Stimulated activated CD4-positive, alpha-beta T cell treated with anti-CD3 and anti-CD28 coated beads, TNF-alpha, amount 100 ng/mL, for 4 hours (primary cell): Measurements from ENCODE around the gene DYNLRB2.

Experiments
- DNase-seq, 3 experiments: peaks; one replicate each; pipeline ENCODE4 v3.0.0-alpha.2; 2020; ENCODE audit warnings: low read depth in 3 of 3

The DYNLRB2 gene

GRCh38 chr16:80540516-80541305 is at the start of gene DYNLRB2:
TSS of gene DYNLRB2 (plus strand) at chr16:80540993. CDS start at chr16:80541077, 84 bp downstream.
- peak; percentile 80 to 83 (median 81) for DNase-seq

DNA sequence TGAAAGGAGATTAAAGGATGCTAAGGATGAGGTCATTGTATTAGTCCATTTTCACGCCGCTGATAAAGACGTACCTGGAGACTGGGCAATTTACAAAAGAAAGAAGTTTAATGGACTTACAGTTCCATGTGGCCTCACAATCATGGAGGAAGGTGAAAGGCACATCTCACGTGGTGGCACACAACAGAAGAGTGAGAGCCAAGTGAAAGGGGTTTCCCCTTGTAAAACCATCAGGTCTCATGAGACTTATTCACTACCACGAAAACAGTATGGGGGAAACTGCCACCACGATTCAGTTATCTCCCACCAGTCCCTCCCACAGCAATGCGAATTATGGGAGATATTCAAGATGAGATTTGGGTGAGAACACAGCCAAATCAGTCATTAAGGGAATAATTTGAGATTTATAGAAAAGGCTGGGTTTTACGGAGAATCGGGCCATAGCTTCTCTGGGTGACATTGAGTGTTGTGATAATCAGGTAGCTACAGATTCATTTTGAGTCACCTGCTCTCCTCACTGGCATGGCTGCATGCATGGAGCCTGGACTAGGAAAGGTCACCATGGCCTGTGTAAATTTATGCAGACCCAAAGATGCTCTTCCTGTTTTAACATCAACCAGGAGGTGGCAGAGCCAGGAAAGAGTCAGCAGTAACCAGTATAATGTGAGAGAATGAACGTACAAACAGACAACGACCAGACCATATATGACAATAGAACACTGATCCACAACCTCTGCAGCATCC is 40.5 kb upstream of the DYNLRB2 start:
- DNase-seq = no peak

DNA sequence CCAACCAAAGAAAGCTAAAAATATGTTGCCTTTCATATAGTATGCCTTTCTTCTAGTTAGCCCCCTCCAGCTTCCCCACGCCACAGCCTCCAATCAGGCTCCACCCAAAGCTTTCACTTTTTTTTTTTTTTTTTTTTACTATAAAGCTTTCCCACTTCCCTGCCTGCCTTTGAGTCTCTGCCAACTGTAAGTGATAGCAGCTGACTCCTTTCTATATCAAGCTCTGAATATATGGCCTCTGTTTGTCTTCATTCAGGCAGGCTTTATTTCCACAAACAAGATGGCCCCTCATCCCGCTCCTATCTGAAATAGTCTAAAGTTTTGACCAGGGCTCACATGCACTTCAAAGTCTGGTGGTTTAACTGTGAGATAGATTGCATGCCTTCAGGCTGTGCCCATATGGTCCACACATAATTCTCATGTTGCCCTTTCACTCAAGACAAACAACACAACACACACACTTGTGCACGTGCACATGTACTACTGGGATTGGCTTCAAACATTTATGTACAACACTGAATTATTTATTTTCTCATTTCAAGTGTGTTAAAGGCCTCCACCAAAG is 39.8 kb upstream of the DYNLRB2 start:
- no peak for DNase-seq

- no peak for DNase-seq
These were observed 37.7 kb upstream of the DYNLRB2 start for GRCh38 chr16:80503107-80503506.

DNA sequence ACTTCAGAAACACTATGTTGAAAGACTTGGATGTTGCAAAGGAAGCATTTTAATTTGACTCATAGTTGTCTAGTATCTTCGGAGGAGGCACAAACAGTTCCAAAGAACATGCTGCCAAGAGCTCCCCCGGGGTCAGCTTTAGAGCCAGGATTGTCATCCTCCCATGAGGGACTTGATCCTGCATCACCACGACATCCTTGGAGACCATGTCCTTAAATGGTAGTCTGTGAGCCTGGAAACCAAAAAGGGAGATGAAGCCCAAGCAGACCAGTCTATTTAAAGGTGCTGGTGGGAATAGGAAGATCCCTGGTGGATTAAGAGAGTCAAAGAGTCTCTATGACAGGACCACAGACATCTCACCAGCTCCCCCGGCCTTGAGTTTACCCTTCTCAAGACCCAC is 33.3 kb upstream of the DYNLRB2 start:
- DNase-seq = no peak

GRCh38 chr16:80509872-80510271 is 30.9 kb upstream of the DYNLRB2 start:
- DNase-seq = no peak

DNA sequence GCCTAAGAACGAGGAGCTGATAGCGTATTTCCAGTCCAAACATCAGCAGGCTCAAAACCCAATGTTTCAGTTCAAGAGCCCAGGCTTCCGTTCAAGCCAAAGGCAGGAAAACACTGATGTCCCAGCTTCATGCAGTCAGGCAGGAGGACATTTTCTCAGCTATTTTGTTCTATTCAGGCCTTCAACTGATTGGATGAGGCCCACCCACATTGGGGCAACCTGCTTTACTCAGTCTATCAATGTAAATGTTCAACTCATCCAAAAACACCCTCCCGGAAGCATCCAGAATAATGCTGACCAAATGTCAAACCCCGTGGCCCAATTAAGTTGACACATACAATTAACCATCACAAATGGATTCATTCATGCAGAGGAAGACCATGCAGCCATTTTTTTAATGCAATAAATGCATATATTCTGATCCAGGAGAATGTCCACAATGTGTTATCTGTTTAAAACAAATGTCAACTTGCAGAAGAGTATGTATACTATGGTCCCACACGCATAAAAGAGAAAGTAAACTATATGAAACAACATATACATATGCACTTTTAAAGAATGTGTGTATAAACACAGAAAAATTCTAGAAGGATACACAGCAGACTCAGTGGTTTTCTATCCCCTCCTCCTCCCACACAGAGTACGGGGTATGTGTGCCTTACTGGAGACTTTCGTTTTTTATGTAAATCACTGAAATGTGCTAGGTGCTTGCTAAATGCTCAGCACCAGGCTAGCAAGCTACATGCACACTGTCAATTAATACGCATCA is 28.8 kb upstream of the DYNLRB2 start:
- no peak for DNase-seq

- no peak for DNase-seq
These were observed 28.3 kb upstream of the DYNLRB2 start for GRCh38 chr16:80512593-80512853.

DNA sequence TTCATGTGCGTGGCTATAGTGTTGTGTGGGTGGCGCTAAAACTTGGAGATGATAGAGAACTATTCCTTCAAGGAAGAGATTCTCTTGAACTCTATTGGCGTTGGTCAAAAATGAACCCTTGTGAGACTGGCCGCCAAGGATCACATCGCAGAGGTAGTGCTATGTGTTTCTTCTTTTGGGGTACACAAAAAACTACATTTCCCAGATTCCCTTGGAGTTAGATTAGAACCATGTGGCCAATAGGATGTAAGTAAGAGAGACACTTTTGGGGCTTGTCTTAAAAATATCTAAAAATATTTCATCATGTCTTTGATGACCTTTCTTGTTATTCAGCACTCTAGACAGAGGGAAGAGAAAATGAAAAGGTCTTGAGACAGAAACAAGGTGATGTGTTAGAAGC is 25.4 kb upstream of the DYNLRB2 start:
- no peak for DNase-seq

- no peak for DNase-seq
These were observed 22.9 kb upstream of the DYNLRB2 start for GRCh38 chr16:80517846-80518245.

DNA sequence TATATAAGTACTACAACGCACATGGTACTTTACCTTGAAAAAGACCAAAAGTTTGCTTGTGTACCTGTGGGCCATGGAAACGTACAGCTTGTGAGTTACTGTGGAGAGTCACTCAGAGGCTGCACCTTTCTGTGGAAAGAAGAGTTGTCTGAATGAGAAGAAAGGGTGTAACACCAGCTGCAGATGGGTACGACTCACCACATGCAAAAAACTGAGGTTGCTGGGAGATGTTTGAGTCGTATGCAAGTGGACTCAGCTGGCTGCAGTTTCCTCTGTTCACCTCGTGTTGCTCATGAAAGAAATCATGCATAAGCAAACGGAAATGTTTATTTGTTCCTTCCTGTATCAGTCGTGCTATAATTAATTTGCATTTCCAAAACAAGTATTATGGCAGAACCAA is 22.4 kb upstream of the DYNLRB2 start:
- DNase-seq = no peak

DNA sequence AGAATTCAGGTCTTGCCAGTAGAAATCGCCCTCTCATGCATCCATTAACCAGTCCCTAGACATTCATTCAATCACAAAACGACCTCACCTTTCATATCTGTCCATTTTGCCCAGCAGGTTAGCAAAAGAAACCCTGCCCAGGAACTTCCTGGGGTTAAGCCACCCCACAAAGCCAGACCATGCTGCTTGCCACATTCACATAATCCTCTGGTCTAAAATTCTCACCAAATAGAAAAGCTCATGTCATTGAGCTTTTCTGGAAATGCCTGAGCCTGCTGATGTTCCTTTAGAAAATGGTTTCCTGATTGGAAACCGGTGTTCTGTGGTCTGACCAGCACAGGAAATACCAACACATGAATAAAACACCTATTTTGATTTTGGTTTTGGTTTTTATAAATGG is 21.6 kb upstream of the DYNLRB2 start:
- no peak for DNase-seq

DNA sequence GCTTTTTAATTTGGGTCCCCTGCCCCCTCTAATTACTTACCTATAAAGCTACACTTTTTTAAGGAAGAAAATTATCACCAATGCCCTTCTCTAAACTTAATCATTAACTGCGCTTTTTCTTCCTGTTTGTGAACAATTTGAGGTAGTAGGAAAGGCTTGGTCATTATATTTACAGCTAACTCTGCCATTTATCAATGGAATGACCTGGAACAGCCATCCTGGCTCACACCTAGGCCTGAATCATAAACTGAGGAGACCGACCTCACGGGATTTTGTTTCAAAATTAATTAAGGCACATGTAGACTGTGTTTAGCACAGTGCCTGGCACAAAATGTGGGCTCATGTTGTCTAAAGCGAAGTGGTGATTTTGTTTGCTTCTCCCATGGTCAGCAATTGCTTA is 15.4 kb upstream of the DYNLRB2 start:
- DNase-seq = no peak

DNA sequence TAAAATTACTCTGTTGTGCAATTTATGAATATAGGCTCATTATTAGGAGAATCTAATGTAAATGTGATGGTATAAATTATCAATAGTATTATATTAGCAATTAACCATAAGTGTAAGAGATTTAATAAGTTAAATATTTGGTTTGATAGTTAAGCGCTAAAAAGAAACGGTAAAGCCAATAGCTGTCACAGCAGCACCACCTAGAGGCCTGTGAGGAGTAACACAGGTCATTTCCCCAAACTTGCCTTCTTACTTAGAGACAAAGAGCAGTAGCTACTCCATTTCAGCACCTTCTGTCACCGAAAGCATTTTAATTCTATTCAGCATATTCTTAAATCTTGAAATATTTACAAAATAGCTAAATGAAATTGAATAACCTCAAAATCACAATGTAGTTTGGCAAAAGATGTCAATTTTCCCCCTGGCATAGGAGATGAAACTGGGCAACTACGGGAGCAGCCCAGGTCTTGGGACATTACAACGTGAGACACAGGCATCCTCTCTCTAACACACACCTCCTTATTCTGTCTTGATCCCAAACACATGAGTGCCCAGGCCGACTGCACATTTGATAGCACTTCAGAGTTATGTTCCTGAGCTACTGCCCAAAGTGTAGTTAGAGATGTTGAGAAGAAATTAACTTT is 14.3 kb upstream of the DYNLRB2 start:
- peak in 2 of 3 experiments; percentile 24 to 34 for DNase-seq

- no peak for DNase-seq
These were observed 13.5 kb upstream of the DYNLRB2 start for GRCh38 chr16:80527297-80527696.

GRCh38 chr16:80530479-80530878 is 10.3 kb upstream of the DYNLRB2 start:
- DNase-seq = no peak

DNA sequence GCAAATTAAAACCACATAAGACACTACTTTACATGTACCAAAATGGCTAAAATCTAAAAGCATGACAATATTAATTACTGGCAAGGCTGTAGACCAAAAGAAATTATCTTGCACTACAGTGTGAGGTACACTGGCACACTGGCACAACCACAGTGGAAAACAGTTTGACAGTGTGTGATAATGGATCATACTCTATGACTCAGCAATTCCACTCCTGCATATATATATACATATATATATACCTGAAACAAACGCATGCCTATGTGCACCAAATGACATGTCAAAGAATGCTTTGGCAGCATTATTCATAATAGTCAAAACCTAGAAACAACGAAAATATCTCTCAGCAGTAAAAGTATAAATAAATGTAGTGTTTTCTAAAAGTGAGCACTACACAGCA is 4.6 kb upstream of the DYNLRB2 start:
- DNase-seq = no peak

- DNase-seq = no peak
These were observed 507 bp downstream of the DYNLRB2 start for GRCh38 chr16:80541306-80541694.

GRCh38 chr16:80543162-80543561 is 2.4 kb downstream of the DYNLRB2 start:
- no peak for DNase-seq

DNA sequence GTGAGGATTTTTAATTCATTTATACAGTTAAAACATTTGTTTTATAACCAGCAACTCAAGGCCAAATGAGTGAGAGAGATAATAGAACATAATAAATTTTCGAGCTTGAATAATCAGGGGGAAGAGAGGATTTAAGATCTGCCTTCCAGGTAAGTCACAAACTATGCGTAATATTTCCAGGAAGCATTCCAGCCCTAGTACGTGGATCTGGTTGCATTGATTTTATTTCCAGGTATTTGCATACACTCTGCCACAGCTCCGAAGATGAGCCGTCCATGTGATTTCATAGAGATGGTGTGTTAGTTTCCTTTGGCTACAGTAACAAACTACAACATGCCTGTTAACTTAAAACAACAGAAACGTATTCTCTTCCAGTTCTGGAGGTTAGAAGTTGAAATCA is 3.5 kb downstream of the DYNLRB2 start:
- no peak for DNase-seq

DNA sequence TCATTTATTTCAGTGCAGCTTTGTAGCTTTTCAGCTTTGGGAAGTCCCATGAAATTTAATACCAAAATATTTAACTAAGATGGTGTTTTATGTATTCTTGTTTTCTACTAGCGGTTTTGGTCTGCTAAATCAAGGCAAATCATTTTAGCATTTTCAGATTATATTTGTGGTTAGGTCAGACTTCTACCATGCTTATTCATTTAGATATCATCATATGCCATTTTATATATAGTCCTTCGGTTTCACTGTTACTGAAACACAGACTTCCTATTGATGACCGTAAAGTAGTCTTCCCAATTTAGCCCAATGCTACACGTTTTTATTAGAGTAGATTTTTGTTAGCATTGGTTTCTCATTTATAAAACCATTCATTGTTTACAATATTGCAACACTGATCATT is 5.5 kb downstream of the DYNLRB2 start:
- DNase-seq = no peak

DNA sequence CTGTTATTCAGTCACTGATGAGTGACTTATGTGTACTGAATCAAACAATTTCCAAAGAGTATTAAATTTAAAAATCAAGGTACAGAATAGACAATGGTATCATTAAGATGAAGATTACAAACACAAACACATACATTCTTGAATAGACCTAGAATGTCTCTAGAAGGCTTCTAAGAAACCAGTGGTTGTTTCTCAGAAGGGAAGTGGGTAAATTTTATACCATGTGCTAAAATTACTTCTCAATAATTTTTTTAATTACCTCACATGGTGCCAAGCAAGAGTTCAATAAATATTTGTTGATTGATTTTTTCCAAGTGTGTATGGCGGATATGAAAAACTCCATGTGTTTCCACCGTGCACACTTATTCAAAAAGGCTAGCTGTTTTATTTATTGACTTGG is 6.4 kb downstream of the DYNLRB2 start:
- DNase-seq = no peak
